ENCODE data around the gene RRAD.
A peak's percentile ranks its signal among the peaks of the same experiment; 100 is the strongest.

RRAD gene

DNA sequence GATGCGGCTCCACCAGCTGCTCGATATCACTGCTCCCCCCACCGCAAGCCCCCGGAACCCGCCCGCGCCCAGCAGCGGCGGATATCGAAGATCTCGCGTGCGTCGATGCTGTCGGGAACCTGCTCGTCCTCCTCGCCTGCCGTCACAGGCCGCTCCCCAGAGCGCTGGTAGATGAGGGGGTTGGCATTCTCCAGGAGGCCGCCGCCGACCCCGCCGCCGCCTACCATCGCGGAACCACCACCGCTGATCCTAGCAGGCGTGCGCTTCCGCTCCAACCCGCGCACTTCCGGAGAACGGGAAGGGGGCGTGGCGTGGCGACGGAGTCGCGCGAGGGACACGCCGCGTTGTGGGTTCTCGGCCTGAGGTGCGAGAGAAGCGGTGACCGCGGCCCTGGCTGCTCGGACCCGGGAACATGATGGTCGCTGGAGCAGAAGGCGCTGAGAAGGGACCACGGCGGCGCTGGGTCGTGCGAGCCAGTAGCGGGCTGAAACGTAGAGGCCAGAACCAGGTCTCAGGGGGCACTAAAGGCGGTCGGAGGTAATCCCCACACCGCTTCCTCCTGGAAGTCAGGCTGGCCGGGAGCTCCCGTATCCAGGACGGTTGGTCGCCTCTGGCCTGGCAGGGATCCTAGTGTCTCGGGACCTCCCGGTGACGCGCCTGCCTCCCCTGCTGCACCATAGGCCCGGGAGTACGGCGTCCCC, 9.0 kb upstream of the RRAD start, which contains the start of gene CIAO2B:
Gene CIAO2B, minus strand, starts transcription at position 265 of the 701 bp plus-strand sequence. Its CDS starts 38 bp downstream, at position 227.
- peak; percentile 74 to 81 for DNase-seq (ENCODE audit: low read depth in 2 of 2)

- peak in 1 of 2 donors; percentile 41 for DNase-seq (ENCODE audit: low read depth in 2 of 2)
These were observed 8.4 kb upstream of the RRAD start for GRCh38 chr16:66933776-66934137.

DNA sequence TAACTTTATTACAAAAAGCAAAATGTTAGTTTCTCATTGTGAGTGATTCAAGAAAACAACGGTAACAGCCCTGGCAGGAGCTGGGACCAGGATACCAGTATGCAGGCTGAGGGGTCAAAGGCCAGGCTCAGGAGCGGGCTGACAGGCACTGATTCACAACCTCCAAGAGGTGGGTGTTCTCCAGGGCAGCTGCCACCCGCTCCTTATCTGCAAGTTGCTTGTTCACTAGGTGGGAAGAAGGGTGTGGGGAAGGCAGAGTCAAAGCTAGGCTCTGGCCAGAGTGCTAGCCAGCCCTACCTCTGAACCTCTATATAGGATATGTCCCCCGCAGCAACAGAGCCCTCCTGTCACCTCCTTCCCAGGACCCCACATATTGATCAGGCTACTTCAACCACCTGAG, 6.7 kb upstream of the RRAD start:
- DNase-seq (ENCODE audit: low read depth in 2 of 2) = no peak

DNA sequence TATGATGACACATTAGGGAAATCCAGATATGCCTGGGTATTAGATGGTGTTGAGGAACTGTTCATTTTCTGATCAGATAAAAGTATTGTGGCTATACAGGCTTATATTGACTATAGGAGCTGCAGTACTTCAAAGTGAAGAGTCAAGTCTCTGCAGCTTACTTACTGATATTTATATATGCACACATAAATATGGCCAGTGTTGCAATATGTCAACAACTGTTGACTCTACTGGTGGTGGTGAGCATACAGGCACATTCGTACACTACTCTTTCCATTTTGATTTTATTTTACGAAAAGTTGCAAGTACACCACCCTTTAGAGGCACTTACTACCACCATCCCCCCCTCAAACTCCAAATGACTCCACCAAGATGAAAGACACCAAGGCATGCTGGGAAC, 6.3 kb upstream of the RRAD start:
- DNase-seq (ENCODE audit: low read depth in 2 of 2) = no peak

DNA sequence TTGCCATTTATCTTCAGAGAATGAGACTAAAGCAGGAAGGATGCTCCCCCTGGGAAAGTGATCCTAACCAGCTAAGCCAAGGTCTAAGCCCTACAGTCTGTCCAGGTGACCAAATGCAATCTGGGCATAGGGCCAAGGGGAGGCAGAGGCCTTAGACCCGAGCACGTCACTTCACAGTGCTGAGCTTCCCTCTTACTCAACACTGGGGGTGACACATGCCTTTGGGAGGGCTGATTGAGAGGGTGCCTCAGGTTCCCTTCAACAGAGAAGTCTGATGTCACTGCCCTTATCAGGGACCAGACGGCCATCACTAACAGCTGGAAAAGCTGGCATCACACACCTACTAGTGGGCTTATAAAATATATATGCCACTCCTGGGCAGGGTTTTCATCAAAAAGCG, 4.9 kb upstream of the RRAD start:
- no peak for DNase-seq (ENCODE audit: low read depth in 2 of 2)

GRCh38 chr16:66928702-66929388, 3.5 kb upstream of the RRAD start:
- no peak for DNase-seq (ENCODE audit: low read depth in 2 of 2)

GRCh38 chr16:66927918-66928649, 2.7 kb upstream of the RRAD start:
- no peak for DNase-seq (ENCODE audit: low read depth in 2 of 2)

- DNase-seq (ENCODE audit: low read depth in 2 of 2) = no peak
These were observed 1.7 kb upstream of the RRAD start for GRCh38 chr16:66926961-66927436.

DNA sequence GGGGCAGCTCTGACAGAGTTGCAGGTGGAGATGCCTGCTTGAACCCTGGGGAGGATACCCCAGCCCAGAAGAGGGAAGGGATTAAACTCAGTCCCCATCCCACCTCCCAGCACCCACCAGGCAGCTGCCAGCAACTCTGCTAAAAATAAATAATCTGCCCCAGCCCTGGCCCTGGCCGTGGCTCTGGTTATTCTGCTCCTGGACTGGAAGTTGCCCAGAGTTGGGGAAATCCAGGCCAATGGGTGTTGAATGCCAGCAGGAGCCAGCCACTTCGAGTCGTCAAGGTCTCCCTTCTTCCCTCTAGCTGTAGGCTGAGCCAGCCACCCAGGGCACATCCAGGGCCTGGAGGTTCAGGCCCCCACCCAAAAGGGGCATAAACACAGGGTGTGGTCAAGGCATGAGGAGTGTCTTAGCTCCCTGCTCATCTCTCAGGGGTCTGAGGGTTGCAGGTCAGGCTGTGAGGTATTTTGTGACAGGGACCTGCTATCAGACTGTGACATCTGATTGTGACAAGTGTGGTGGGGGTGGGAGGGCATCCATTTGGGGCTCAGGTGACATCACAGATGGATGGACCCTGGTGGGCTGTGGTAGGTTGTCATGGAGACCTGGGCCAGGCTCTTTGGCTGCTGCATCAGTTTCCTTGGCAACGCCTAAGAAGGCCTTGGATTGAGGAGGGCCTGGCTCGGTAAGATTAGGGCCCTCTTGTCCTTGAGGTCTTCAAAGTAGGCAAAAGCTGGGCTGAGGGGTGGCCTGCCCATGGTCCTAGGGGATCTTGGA, 1.0 kb upstream of the RRAD start:
- no peak for DNase-seq (ENCODE audit: low read depth in 2 of 2)

GRCh38 chr16:66924527-66925321, 611 bp downstream of the RRAD start:
- no peak for DNase-seq (ENCODE audit: low read depth in 2 of 2)

- DNase-seq (ENCODE audit: low read depth in 2 of 2) = no peak
These were observed 1.5 kb downstream of the RRAD start for GRCh38 chr16:66923866-66924265.

DNA sequence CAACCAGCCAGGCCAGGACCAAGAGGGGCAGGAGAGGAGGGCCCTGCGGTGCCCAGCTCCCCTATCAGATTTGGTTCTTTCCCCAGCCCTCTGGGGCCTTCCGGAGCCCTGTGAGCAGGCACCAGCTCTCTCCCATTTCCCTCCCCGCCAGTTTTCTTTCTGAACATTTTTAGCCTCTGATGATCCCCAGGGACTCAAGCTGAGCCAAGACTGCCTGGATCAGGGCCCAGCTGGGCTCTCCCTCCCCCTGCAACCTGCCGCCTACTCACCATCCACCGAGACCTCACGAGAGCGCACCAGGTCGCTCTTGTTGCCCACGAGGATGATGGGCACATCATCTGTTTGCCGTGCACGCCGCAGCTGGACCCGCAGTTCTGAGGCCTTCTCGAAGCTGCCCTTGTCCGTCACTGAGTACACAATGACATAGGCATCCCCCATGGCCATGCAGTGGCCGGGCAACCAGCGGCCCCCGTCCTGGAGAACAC, 2.0 kb downstream of the RRAD start:
- no peak for DNase-seq (ENCODE audit: low read depth in 2 of 2)

DNA sequence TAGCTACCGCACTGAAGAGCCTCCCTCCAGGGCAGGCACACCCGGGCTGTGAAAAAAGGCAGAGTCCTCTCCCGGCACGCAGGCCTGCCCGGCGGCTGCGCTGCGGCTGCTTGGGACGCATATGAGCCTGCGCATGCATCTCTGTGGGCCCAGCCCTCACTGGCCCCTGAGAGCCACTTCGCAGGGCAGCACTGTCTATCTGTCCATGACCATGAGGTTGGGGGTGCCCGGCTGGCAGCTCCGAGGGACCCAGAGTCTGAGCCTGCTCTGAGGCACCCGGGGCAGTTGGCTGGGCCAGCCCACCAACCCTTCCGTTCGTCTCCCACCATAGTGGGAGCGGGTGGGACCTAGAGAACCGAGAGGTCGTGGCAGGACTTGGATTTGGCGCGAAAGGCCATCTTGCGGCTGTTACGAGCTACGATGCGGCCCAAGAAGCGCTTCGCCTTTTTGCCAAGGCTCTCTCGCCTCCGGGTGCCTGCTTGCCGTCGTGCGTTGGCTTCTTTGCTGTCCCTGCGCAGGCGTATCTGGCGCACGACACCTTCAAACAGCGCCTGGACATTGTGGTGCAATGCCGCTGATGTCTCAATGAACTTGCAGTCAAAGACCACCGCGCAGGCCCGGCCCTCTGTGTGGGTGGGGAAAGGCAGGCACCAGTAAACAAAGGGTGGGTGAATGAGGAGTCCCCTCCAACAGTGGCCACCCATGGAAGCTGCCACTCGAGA, 3.4 kb downstream of the RRAD start:
- no peak for DNase-seq (ENCODE audit: low read depth in 2 of 2)

DNA sequence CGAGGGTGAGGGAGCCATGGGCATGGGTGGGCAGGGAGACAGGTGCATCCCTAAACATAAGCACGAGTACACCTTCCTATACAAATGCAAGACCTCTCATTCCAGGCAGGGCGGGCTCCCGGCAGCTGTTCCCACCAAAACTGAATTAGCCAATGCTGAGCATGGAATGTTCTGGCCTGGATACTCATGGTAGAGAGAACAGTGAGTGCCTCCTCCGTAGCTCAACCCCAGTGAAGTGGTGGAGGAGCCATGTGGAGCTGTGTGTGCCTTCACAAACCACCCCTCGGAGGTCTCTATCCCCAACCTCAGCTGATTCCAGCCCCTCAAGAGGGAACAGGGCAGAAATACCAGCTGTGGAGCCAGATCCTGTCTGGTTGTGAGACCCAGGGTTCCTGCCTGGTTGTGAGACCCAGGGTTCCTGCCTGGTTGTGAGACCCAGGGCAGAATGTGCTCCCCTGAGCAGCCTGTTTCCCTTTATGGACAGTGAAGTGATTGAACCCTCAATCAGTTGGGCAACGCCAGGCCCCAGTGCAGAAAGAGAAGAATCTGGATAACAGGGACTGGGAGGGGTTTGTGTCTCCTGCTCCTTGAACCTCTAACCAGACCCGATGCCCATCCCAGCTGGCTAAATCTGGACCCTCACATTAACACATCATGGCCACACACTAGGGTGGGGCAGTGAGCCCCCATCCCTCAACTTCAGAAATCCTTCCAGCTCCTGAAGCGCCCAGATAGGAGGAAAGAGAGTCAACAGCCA, 4.2 kb downstream of the RRAD start:
- no peak for DNase-seq (ENCODE audit: low read depth in 2 of 2)

DNA sequence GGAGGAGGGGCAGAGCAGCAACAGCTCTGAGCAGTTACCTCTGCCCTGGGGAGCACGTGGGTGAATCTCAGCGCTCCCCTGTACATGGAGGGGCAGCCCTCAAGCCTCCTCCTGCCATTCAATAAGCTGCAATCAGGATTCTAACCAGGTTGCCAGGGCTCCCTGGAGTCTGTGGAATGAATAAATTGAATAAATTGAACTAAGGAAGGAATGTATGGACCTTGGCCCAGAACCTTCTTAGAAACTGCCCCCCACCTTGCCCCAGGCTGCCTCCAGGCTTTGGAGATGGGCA, 5.1 kb downstream of the RRAD start:
- no peak for DNase-seq (ENCODE audit: low read depth in 2 of 2)

GRCh38 chr16:66919569-66920298, 5.6 kb downstream of the RRAD start:
- DNase-seq (ENCODE audit: low read depth in 2 of 2) = no peak

- no peak for DNase-seq (ENCODE audit: low read depth in 2 of 2)
These were observed 6.3 kb downstream of the RRAD start, which contains the start of gene CDH16 for GRCh38 chr16:66918803-66919568. Gene CDH16, minus strand, starts transcription at chr16:66918885. Its CDS starts 820 bp downstream, at chr16:66918065.

DNA sequence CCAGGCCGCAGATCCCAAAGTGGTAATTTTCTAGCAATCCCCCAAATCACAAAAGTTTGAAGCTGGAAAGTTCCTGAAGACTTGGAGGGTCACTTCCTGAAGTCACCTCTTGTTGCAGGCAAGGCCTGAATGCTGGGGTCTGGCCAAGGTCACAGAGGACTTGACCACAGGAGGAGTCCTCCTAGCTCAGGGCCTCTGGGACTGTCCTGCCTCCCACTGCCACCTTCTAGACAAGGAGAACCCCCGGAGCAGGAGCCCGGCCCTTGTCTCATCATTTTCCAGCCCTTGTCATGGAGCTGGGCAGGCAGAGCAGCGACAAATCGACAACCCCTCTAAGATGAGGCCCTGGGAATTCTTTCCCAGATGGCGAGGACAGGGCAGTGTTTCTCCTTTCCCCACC, 7.0 kb downstream of the RRAD start:
- DNase-seq (ENCODE audit: low read depth in 2 of 2) = no peak
